Tibial nerve (tissue), 3 donors: Measurements from ENCODE around the gene SERPINB13.

Experiments used
- POLR2A ChIP-seq, 2 donors: fragments of 450-650 bp; IDR thresholded peaks; one replicate each; pipeline ENCODE4 v1.6.1; 2017; ENCODE audit warnings: antibody characterized with exemption in 2 of 2, mild to moderate bottlenecking in 2 of 2, moderate library complexity in 2 of 2
- TF ChIP-seq, protein P1 (sequence below), 5 experiments: fragments of 200-600 bp in 3 of 5; fragments of 450-650 bp in 2 of 5; sonication (generic) in 3 of 5; IDR thresholded peaks; one replicate each; pipeline ENCODE4 v1.5.1; 2016 to 2019; ENCODE audit warnings: antibody characterized with exemption in 5 of 5, mild to moderate bottlenecking in 3 of 5, moderate library complexity in 2 of 5

DNA sequence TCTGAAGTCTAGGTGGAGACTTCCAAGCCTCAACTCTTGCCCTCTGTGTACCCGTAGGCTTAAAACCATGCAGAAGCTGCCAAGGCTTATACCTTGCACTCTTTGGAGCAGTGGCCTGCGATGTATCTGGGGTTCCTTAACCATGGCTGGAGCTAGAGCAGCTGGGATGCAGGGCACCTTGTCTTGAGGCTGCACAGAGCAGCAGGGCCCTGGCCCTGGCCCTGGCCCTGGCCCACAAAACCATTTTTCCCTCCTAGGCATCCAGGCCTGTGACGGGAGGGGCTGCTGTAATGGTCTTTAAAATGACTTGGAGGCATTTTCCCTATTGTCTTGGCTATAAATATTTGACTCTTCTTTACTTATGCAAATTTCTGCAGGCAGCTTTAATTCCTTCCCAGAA is 37.7 kb downstream of the SERPINB13 start:
- TF ChIP-seq, protein P1, sequence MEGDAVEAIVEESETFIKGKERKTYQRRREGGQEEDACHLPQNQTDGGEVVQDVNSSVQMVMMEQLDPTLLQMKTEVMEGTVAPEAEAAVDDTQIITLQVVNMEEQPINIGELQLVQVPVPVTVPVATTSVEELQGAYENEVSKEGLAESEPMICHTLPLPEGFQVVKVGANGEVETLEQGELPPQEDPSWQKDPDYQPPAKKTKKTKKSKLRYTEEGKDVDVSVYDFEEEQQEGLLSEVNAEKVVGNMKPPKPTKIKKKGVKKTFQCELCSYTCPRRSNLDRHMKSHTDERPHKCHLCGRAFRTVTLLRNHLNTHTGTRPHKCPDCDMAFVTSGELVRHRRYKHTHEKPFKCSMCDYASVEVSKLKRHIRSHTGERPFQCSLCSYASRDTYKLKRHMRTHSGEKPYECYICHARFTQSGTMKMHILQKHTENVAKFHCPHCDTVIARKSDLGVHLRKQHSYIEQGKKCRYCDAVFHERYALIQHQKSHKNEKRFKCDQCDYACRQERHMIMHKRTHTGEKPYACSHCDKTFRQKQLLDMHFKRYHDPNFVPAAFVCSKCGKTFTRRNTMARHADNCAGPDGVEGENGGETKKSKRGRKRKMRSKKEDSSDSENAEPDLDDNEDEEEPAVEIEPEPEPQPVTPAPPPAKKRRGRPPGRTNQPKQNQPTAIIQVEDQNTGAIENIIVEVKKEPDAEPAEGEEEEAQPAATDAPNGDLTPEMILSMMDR (IDR thresholded peaks at IDR 0.05) = no peak
- TF ChIP-seq POLR2A (IDR thresholded peaks at IDR 0.05) = no peak
